EL (cell line): ENCODE results near the gene IFNK.
"Not testable (repeated sequence)": the region's sequence is repeated elsewhere in the genome, so short reads cannot be mapped to it uniquely, and the experiment has no call there.

Source experiments
- DNase-seq: peaks from one replicate; pipeline ENCODE4 v3.0.0-alpha.2; 2016

The IFNK gene, protein sequence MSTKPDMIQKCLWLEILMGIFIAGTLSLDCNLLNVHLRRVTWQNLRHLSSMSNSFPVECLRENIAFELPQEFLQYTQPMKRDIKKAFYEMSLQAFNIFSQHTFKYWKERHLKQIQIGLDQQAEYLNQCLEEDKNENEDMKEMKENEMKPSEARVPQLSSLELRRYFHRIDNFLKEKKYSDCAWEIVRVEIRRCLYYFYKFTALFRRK

DNA sequence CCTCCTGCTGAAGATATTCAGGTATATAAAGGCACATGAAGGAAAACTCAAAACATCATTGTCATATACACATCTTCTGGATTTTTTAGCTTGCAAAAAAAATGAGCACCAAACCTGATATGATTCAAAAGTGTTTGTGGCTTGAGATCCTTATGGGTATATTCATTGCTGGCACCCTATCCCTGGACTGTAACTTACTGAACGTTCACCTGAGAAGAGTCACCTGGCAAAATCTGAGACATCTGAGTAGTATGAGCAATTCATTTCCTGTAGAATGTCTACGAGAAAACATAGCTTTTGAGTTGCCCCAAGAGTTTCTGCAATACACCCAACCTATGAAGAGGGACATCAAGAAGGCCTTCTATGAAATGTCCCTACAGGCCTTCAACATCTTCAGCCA is at the start of gene IFNK:
Gene IFNK, plus strand, starts transcription at position 55 of the 400 bp plus-strand sequence. Its CDS starts 47 bp downstream, at position 102.
- DNase-seq, result no peak

DNA sequence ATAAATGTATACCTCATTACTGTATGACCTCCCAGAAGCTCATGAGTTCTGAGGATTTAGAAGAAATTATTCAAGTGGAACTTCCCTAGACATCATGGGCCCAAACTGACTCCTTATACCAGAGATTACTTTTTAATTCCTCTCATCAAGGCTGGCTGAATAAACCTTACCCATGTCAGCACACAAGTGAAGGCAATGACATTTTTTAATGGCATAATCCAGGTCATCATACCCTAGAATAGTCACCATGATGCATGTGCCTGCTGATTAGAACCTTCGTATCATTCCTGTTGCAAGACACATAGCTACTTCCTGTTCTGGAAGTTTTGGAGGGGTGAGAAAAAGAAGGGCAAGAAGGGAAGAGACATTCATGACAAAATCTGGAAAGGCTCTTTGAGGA is 49.8 kb upstream of the IFNK start:
- no peak for DNase-seq

DNA sequence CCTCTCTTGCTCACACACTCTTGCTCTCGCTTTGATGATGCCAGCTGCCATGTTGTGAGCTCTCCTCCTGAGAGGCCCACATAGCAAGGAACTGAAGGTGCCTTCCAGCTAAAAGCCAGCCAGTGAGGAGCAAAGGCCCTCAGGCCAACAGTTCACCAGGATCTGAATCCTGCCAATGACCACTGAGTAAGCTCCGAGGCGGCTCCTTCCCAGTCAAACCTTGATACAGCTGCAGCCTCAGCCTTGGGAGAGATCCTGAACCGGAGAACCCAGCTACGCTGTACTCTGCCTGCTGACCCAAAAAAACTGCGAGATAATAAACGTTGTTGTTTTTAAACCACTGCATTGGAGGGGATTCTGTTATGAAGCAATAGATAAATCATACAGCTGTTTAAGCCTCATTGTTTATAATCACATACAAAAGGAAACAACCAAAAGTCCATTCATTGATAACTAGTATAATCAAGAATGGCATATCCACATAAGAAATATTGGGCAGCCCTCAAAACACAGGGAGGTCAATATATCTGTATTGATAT is 49.0 kb upstream of the IFNK start:
- no peak for DNase-seq

DNA sequence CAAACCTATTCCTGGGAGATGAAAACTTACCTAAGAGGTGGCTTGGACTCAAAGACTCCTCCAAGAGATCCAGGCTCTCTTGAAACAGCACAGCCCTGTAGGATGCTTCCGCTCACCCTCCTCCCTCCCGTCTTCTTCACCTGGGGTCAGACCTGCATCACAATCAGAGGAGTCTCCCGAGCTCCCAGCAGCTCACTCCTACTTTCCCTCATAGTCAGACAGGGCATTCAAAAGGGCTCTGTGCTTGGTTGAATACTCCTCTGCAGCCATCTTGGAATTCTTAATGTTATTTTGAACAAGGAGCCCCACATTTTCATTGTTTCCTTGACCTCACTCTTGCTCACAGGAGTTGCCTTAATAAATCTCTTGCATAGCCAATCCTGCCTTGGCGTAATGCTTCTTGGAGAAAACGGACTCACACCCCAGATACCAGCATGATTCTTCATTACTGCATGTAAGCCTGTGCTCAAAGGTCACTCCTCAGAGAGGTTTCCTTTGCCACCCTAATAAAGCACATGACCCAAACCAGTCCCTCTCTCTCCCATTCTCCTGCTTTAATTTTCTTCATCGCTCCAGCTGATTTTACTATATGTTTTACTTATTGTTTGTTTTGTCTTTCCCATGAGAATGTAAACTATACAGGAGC is 47.1 kb upstream of the IFNK start:
- DNase-seq, result no peak

DNA sequence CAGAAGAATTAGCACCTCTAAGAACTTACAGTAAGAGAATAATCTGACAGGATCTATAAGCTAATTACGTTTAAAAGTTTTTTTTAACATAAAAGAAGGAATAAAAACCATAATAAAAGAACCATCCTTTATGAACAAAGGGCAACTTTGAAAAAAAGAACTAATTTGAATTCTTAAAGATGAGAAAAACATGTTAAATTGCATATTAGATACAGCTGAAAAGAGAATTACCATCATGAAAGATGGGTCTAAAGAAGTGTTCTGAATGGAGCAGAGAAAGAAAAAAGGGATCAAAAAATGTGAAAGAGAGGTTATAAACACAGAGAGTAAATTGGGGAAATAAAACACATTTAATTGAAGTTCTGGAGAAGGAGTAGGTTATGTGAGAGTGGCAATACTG is 45.8 kb upstream of the IFNK start:
- DNase-seq, result no peak

DNA sequence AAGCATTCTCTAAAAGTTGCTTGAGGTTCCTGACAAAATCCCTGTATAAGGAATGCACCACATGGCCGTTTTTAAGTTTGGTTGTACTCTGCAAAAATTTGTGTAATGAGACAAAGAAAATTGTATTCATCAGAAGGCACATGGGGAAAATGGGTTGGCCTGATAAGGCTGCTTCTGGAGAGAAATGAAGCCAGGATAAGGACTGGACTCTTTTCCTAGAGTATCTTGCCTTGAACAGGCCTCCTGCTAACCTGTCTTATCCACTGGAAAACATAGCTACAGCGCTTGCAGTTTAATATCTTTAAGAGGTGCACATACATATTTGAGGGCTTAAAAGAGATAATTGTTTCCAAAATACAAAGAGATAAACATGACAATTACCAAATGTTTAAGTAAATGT is 41.4 kb upstream of the IFNK start:
- no peak for DNase-seq

DNA sequence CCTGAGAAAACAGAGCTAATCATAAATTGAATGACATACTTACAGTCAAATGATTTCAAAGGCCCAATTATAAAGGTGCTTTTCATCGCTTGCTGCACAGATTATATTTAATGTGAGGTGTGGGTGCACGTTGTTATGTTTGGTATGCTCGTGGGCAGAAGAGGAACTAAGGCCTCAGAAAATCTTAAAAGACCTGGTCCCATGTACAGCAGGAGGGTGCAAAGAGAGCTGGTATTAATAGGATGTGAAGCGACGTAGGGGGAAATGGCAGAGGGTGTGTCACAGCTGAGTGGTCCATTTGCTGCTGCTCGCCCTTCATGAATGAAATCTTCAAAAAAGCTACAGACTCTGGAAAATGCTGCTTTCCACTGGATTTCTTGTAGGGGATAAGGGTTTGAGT is 40.5 kb upstream of the IFNK start:
- no peak for DNase-seq

DNA sequence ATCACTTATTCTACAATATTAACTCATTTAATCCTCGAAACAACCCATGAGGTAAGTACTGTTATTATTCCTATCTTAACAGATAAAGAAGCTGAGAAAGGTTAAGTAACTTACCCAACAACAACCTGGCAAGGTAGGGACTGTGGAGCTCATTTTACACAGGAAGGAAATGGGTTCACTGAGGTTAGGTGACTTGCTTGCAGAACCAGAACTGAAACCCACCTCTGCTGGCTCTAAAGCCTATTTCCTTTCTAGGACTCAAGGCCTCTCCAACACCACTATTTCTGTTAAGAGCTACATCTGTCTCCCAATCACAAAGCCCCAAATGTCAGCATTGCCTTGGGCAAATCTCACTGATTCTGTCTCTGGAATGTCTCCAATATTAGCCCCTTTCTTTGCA is 38.9 kb upstream of the IFNK start:
- DNase-seq, result no peak

DNA sequence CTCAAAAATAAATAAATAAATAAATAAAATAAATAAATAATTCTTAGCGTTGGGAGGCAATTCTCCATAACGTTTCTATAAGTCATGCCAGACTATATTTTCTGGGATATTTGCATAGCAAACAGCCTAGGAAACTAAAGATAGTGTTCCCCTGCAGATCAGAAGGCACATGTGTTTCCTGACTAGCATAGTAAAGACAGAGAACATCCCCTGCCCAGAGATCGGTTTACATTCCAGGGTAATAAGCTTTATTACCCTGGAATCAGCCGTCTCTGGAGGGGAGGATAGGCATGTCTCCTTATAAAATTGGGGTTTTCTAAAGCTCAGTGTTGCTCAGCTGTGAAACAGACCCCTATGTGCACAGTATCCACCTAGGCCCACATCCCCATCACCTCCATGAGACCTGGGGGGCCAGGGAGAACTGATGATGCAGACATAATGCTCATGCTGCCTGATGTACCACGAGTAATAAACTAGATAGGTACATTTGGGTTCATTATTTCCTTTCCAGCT is 36.9 kb upstream of the IFNK start:
- DNase-seq, result no peak

DNA sequence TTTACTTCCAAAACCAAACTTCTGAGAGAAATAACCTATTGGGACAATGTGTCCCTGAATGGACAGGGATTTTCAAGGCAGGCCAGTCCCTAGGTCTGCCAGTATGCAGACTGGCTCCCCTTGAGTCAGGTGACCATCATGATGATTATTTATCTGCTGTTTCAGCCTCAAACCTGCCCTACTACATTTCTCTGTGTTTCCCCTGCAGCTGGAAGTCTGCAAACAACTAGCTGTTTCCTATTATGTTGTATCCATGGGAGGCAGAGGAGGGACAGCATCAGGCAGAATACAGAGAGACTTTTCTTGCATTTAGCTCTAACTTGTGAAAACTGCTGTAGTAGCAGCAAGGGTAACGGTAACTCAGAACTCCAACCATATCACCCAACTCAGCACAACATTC is 36.2 kb upstream of the IFNK start:
- DNase-seq, result no peak

DNA sequence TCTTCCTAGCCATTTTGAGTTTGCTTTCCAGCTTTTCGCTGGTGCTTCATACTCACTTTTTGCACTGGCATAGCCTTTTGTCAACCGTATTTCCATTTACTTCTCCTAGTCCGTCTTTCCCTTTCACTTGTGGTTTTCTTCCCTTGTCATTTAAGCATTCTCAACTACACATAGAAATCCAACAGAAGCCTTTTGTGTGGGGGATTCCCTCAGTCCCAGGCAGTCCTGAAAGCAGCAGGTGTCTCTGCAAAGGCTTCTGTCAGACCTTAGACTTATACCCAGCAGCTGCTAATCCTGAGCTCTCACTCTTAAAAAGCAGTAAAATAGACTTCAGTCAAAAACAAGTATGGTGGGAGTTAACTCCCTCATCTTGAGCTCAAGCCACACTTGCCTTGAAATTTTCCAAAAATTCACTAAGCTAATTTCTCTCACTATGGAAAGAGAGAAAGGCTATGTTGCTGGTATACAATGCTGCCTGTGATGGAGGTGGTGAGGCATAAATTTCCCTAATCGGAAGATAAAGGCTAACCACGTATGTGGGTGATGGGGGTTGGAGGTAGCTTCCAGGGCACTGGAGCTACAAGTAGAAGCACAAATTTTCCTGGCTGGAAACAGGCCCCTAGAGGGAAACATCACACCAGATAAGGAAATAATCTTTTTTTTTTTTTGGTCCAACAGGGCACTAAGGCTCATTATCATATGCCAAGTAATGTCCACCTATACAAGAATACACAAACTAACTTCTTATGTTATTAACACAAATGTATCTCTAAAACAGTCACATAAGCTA is 34.8 kb upstream of the IFNK start:
- DNase-seq, result no peak

DNA sequence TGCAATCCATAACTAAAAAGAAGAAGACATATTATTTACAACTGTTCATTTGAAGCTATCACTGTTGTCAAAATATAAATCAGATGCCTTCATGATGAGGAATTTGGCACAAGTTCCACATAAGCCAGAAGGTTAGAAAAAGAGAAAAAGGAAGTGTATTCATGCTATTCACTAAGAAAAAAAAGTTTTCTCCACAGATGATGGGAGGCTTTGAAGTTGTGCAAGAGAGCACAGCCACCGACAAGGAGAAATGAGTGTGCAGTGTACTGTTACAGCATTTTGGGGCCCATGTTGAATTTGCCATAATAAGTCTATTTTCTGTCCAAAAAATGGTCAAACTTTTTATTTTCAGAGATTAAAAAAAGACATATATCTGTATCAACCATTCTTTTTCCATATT is 32.9 kb upstream of the IFNK start:
- DNase-seq, result no peak

DNA sequence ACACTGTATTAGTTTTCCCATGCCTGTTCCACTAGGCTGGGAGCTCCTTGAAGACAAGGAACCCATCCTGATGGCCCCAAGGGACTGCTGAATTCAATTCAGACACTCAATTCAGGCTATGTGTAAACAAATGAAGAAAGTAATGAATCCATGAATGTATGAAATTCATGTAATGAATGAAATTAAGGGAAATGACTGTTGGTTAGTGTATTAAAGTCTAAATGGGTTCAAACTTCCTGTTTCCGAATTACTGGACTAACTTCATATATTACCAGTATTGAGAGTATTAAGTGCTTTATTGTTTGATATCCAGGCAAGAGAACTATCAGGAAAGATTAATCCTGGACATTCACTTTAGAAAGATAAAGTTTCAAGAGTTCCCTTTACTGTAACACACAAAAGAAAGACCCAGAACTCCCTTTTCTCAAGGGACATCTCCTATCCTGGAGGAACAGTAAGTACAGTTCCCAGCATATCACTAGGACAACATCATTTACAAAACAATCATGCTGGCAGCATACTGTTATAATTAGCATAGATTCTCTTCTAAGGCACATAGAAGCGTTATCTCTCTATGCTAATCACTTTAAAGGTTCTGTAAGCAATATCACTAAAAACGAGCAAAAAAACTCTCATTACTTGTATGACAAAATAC is 28.5 kb upstream of the IFNK start:
- no peak for DNase-seq

DNA sequence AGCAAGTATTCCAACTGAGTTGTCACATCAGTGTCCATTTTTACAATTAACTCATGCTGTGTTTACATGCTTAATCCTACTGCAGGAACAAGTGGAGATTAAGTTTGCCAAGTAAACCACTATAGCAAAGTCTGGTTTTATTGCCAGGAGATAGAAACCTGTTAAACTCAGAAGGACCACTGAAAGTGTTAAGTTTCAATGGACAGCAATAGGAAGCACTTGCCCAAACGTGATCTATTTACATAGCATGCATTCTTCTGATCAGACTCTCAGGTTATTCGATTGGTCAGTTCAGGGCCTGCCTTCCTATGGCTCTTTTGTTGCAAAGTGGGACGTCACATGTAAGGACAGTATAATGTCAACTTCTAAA is 28.0 kb upstream of the IFNK start:
- DNase-seq, result no peak

DNA sequence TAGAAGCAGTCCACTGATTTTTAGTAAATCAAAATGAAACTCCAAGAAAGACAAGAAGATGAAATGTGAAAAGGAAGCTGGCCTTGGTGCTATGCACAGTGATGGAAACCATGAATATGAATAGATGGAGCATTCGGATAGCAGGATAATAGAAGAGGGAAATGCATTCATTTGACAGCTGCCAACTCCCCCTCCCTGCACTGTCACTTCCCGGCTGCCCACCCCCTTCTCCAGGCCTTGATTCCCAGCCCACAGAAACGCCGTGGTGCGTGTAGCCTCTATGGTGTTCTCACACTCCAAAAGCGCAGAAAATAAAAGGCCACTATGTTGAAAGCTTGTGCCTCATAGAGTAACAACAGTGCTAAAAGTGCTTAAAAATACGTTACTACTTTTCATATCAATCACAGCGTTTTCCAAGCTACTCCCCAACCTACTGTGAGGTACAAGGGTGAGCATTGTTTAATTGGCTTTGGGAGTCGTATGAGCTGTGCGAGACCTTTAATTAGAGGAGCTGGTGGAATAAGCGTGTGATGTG is 26.1 kb upstream of the IFNK start:
- DNase-seq, result no peak

DNA sequence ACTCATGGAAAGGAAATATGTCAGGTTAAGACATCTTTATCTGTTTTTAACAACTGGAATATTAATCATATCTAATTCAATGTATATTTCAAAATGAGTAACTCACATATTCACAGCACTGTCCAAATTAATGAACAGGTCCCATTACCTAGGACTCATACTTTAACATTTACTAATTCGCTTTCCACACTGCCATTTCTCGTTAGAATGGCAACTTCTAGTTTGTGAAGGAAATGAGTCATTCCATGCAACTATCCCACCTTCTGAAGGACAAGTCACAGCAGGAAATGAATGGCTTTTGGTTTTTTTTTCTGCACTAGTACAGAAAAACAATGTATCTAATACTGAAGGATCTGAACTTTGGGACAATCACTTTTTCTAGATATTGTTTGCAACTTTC is 24.6 kb upstream of the IFNK start:
- DNase-seq, result peak; percentile 45

DNA sequence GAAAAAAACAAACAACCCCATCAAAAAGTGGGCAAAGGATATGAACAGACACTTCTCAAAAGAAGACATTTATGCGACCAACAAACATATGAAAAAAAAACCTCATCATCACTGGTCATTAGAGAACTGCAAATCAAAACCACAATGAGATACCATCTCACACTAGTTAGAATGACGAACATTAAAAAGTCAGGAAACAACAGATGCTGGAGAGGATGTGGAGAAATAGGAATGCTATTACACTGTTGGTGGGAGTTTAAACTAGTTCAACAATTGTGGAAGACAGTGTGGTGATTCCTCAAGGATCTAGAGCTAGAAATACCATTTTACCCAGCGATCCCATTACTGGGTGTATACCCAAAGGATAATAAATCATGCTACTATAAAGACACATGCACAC is 23.2 kb upstream of the IFNK start:
- DNase-seq, result not testable (repeated sequence)

DNA sequence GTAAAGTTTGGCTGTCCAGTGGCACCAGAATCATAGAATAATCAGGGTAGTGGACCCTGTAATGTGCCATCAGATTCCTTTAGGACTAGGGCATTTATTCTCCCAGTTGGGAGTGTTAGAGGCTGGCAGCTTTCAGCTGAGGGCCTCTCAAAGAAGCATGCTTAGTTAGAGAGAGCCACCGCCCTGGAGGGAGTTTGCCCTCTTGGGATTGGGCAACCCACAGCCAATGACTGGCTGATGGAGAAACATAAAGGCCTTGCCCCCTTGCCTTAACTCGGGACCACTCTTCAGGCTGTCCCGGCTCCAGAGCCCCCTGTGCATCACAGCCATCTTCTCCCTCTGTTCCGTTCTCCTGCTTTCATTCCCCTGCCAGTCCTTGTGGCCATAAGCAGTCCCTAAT is 20.5 kb upstream of the IFNK start:
- no peak for DNase-seq

DNA sequence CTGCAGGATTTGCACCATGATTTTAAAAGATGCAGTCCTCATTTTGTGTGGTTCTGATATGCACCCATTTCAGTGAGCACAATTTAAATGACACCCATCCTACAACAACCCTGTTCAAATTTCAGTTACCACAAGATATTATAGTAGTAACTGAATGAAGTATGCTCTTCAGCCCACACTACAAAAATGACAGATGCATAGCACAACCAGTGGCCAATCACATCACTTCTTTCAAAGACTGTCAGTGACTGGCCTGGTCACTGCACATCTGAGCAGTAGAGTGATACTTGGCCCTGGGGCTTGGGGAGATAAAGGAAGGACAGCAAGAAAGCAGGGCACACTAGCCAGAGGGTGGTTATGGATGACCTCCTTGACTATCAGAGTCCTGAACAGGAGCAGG is 19.8 kb upstream of the IFNK start:
- no peak for DNase-seq

DNA sequence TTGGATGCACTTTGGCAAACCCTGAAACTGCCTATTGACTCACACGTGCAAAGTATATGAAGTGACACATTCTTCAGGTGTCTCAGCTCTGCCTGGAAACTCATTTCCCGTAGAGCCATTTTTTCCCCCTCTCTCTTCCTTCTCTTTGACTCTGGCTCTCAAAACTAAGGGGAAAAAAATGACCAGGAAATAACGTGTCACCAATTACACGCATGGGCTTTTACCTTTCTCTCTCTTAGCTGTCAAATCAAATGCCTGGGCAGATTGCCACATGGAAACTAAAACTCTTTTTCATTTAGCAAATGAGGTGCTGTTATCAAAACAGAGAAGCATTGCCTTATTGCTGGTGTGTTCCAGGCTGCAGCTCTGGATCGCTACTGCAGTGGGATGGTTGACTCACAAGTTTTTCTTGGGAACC is 18.3 kb upstream of the IFNK start:
- no peak for DNase-seq

DNA sequence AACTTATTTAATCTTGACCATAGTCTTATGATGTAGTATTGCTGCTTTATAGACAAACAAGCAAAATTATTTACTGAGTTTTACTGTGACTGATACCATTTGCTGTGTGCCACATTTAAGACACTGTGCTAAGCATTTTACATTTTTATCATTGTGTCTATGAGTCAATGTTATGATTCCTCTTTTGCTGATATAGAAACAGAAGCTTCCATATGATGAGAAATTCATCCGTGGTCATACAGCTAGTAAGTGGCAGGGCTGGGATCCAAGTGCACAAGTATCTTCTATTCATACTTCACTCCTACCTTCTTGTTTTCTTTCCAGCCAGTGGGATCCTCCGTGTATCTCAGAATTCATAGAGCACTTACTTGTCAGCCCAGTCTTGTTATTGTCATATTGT is 17.1 kb upstream of the IFNK start:
- no peak for DNase-seq

DNA sequence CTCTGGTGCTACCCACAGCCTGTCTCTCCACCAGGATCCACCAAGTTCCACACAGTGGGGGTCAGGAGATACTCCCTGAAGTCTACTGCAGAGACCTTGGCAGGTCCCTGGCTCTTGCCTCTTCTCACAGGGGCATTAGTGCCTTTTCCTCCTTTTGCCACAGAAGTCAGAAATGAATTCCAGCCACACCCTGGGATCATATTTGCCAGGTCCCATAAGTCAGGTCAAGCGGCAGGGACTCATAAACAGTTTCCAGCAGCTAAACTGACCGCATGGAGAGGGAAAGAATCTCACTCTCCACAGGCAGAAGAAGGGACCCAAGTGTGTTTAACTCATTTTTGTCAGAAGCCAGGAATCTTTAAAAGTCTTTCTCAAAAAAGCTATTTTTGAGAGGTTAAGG is 13.3 kb upstream of the IFNK start:
- no peak for DNase-seq

DNA sequence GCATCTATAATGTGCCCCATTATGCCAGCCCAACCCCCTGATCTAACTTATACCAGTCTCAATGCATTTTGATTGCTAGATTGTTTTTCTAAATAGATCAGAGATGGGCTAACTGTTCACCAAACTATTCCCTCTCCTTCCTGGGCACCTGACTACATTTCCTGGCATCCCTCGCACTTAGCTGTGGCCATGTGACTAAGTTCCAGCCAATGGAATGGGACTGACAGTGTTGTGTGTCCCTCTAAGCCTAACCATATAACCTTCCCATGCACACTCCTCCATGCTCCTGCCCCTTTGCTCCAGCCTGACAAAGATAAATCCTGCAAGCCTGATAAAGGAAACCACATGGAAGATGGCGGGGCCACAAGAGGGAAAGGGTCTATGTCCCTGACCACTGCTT is 12.3 kb upstream of the IFNK start:
- DNase-seq, result no peak
